ENCODE measurements around the gene P2RY14. TPM values are rescaled to one million over a fixed set of nuclear protein-coding genes. Genes with fewer than 3 reads are reported as not detected.
"Not testable (repeated sequence)": the region's sequence is repeated elsewhere in the genome, so short reads cannot be mapped to it uniquely, and the experiment has no call there.

Gene P2RY14
- total RNA-seq, 1 donor from 2014 or later: not detected

DNA sequence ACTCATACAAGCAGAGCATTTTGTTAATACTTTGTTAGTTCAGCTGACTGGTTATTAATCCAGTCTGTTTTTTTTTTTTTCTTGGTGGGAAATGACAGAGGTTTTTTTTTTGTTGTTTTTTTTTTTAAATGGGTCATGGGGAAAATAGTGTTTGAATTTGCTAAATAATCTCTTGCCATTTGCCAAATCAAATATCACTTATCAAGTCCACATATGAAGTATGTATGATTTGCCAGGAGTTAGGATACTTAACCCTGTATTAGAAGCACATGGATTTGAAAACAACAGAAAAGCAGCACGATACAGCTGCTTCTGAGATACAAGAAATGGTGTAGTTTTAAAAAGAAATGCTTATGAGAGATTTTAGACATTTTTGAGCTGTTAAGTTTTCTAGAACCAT lies 21.6 kb downstream of the P2RY14 start:
- H3K27me3 Mint-ChIP-seq (ENCODE audit: low read depth): no peaks in the 10 kb centered on the region
- H3K4me1 Mint-ChIP-seq (ENCODE audit: low read depth): peaks cover 18% of the 10 kb centered on the region
- H3K27ac Mint-ChIP-seq (ENCODE audit: unreplicated experiment): no peak overlapping the region
- H3K9me3 Mint-ChIP-seq (ENCODE audit: low read depth): no peaks in the 10 kb centered on the region
- TF ChIP-seq, protein P1, sequence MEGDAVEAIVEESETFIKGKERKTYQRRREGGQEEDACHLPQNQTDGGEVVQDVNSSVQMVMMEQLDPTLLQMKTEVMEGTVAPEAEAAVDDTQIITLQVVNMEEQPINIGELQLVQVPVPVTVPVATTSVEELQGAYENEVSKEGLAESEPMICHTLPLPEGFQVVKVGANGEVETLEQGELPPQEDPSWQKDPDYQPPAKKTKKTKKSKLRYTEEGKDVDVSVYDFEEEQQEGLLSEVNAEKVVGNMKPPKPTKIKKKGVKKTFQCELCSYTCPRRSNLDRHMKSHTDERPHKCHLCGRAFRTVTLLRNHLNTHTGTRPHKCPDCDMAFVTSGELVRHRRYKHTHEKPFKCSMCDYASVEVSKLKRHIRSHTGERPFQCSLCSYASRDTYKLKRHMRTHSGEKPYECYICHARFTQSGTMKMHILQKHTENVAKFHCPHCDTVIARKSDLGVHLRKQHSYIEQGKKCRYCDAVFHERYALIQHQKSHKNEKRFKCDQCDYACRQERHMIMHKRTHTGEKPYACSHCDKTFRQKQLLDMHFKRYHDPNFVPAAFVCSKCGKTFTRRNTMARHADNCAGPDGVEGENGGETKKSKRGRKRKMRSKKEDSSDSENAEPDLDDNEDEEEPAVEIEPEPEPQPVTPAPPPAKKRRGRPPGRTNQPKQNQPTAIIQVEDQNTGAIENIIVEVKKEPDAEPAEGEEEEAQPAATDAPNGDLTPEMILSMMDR (IDR thresholded peaks at IDR 0.05): no peak
- H3K4me3 Mint-ChIP-seq (ENCODE audit: unreplicated experiment): no peak overlapping the region
- no peak for DNase-seq (ENCODE audit: low spot score)
- H3K36me3 Mint-ChIP-seq (ENCODE audit: low read depth): no peaks in the 10 kb centered on the region

DNA sequence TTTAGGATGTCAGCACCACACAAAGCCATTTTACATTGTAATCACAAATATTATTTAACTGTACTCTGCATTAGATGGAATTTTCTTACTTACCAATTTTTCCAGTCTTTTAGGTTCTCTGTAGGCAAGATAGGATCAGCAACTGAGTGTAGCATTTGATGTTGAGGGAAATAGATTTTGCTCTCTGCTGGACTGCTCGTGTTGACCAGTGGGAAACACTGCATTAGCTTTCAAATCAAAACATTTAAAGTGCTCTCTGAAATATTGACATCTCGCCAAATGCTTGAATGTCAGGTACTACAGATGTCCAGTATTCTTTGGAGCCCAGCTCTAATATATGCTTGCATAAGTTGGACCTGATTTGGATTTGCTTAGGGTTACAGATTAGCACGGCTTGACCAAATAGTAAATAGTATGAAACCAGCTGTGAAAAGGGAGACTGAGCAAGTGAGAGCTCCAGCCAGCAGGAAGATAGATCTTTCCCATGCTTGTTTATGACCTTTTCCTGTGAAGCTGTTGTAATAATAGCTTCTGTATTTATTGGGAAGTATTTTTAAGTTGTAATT lies 29.5 kb downstream of the P2RY14 start:
- no peaks in the 10 kb centered on the region for H3K9me3 Mint-ChIP-seq (ENCODE audit: low read depth)
- H3K27ac Mint-ChIP-seq (ENCODE audit: unreplicated experiment): no peak overlapping the region
- no peaks in the 10 kb centered on the region for H3K36me3 Mint-ChIP-seq (ENCODE audit: low read depth)
- peaks cover 5% of the 10 kb centered on the region for H3K4me1 Mint-ChIP-seq (ENCODE audit: low read depth)
- TF ChIP-seq, protein P1 (IDR thresholded peaks at IDR 0.05): no peak
- no peak overlapping the region for H3K4me3 Mint-ChIP-seq (ENCODE audit: unreplicated experiment)
- no peak for DNase-seq (ENCODE audit: low spot score)
- H3K27me3 Mint-ChIP-seq (ENCODE audit: low read depth): no peaks in the 10 kb centered on the region

DNA sequence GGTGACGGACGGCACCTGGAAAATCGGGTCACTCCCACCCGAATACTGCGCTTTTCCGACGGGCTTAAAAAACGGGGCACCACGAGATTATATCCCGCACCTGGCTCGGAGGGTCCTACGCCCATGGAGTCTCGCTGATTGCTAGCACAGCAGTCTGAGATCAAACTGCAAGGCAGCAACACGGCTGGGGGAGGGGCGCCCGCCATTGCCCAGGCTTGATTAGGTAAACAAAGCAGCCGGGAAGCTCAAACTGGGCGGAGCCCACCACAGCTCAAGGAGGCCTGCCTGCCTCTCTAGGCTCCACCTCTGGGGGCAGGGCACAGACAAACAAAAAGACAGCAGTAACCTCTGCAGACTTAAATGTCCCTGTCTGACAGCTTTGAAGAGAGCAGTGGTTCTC lies 36.3 kb downstream of the P2RY14 start:
- H3K27me3 Mint-ChIP-seq (ENCODE audit: low read depth); H3K4me1 Mint-ChIP-seq (ENCODE audit: low read depth); DNase-seq (ENCODE audit: low spot score); H3K4me3 Mint-ChIP-seq (ENCODE audit: unreplicated experiment); H3K9me3 Mint-ChIP-seq (ENCODE audit: low read depth); H3K36me3 Mint-ChIP-seq (ENCODE audit: low read depth); H3K27ac Mint-ChIP-seq (ENCODE audit: unreplicated experiment): not testable (repeated sequence)

DNA sequence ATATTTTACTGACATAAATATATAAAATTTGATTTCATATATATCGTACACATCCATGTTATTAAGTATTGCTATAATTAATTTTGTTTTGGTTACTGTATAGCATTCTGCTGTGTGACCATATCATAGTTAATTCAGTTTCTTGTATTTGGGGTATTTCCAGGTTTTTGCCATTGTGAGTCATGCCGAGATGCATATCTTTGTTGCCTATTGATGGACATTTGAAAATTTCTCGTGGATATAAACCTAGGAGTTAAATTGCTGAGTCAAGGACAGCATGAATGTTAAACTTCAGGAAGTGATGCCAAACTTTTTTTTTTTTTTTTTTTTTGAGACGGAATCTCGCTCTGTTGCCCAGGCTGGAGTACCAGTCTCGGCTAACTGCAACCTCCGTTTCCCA lies 41.6 kb downstream of the P2RY14 start:
- Mint-ChIP-seq H3K27ac (ENCODE audit: unreplicated experiment) (no peak overlapping the region), H3K27me3 (ENCODE audit: low read depth) (no peaks in the 10 kb centered on the region), H3K4me3 (ENCODE audit: unreplicated experiment) (no peak overlapping the region), H3K9me3 (ENCODE audit: low read depth) (no peaks in the 10 kb centered on the region), H3K4me1 (ENCODE audit: low read depth) (no peaks in the 10 kb centered on the region), H3K36me3 (ENCODE audit: low read depth) (no peaks in the 10 kb centered on the region)
- TF ChIP-seq, protein P1 (IDR thresholded peaks at IDR 0.05): no peak
- no peak for DNase-seq (ENCODE audit: low spot score)

DNA sequence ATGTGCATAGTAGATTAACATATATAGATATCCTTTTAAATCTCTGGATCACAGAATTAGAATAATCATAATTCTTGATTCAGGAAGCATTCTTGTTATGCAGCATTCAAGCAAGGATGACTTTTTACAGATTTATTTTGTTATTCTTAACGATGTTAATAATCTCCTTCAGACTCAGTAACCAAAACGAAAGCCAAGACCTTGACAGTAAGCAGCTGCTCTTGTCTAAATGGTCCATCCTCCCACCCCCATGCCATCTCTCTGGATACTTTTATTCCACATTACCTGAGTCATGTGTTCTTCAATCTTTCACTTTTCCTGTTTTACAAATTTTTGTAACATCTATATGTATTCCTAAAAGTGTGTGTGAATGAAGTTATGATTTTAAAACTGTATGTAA lies 42.0 kb downstream of the P2RY14 start:
- H3K27me3 Mint-ChIP-seq (ENCODE audit: low read depth): no peaks in the 10 kb centered on the region
- no peak for DNase-seq (ENCODE audit: low spot score)
- no peak overlapping the region for H3K4me3 Mint-ChIP-seq (ENCODE audit: unreplicated experiment)
- H3K4me1 Mint-ChIP-seq (ENCODE audit: low read depth): no peaks in the 10 kb centered on the region
- TF ChIP-seq, protein P1 (IDR thresholded peaks at IDR 0.05): no peak
- H3K27ac Mint-ChIP-seq (ENCODE audit: unreplicated experiment): no peak overlapping the region
- H3K36me3 Mint-ChIP-seq (ENCODE audit: low read depth): no peaks in the 10 kb centered on the region
- no peaks in the 10 kb centered on the region for H3K9me3 Mint-ChIP-seq (ENCODE audit: low read depth)

DNA sequence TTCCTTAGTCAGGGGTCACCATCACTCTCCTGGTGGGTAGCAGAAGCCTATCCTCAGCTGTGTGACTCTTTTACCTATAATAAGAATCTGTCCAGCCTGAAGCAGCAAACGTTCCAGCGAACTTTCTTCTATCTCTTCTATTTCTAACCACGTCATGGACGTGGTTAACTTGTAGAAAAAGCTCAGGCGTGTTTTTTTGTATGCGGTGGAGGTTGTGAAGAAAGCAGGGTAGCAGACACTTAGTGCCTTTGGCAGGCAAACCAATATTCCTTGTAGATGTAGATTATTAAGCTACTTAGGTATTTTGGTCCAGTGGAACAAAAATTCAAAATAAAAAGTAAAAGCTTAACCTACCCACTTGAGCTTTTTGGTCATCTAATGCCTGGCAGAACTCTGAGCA lies 43.5 kb downstream of the P2RY14 start:
- Mint-ChIP-seq H3K27ac (ENCODE audit: unreplicated experiment) (no peak overlapping the region), H3K9me3 (ENCODE audit: low read depth) (no peaks in the 10 kb centered on the region), H3K4me3 (ENCODE audit: unreplicated experiment) (no peak overlapping the region), H3K27me3 (ENCODE audit: low read depth) (no peaks in the 10 kb centered on the region), H3K4me1 (ENCODE audit: low read depth) (peaks cover 4% of the 10 kb centered on the region), H3K36me3 (ENCODE audit: low read depth) (no peaks in the 10 kb centered on the region)
- no peak for DNase-seq (ENCODE audit: low spot score)
- TF ChIP-seq, protein P1 (IDR thresholded peaks at IDR 0.05): no peak

All from chondrocyte (in vitro differentiated cells).